ENCODE measurements around the gene PRR23B.
"Not testable (repeated sequence)": the region's sequence is repeated elsewhere in the genome, so short reads cannot be mapped to it uniquely, and the experiment has no call there.

PRR23B gene

DNA sequence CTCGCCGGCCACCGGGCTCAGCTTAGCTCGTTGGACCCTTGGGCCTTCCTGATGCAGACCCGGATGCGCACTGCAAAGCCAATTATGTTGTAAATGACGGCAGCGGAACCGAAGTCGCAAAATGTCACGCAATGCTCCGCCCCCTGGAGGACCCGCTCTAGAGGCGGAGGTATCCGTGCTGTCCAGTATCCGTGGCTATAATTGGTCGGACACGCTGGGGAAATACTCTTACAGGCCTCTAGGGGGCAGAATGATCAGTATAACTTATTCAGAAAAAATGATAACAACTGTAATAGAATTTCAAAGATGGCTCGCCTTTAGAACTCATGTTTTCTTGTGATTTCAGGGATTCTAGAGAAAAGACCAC is at the start of gene PRR23B:
TSS of gene PRR23B (minus strand) at position 59 of the 367 bp plus-strand sequence. CDS start 265 bp downstream, outside the sequence.
- no peak for ATAC-seq

DNA sequence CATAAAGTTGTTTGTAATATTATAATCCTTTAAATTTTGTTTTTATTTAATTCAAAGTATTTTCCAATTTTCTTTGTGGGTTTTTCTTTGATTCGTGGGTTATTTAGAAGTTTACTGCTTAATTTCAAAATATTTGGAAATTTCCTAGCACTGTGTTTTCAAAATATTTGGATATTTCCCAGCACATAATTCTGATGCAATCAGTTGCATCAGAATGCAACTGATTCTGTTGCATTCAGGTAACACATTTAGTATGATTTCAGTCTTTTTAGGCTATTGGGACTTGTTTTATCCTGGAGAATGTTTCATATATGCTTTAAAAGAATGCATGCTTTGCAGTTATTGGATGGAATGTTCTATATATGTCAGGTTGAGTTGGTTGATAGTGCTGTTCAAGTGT is 42.2 kb upstream of the PRR23B start:
- ATAC-seq = no peak

DNA sequence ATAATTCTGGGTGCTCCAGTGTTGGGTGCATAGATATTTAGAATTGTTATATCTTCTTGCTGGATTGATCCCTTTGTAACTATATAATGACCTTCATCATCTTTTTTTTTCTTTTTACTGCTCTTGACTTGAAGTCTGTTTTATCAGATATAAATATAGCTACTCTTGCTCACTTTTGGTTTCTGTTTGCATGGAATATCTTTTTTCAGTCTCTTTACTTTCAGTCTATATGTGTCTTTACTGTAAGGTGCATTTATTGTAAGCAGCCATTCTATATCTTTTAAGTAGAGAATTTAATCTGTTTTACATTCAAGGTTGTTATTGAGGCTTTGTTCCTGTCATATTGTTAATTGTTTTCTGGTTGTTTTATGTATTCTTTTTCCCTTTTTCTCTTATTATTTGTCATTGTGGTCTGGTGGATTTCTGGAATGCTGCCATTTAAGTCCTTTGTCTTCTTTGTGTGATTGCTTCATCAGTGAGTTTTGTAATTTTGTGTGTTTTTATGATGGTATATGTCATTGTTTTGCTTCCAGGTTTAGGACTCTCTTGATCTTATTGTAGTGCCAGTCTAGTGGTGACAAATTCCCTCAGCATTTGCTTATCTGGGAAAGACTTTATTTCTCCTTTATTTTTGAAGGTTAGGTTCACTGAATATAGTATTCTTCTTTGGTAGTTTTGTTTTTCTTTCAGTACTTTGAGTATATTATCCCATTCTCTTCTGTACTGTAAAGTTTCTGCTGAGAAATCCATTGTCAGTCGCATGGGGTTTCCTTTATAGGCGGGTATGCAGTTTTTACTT is 32.3 kb upstream of the PRR23B start:
- ATAC-seq = no peak

DNA sequence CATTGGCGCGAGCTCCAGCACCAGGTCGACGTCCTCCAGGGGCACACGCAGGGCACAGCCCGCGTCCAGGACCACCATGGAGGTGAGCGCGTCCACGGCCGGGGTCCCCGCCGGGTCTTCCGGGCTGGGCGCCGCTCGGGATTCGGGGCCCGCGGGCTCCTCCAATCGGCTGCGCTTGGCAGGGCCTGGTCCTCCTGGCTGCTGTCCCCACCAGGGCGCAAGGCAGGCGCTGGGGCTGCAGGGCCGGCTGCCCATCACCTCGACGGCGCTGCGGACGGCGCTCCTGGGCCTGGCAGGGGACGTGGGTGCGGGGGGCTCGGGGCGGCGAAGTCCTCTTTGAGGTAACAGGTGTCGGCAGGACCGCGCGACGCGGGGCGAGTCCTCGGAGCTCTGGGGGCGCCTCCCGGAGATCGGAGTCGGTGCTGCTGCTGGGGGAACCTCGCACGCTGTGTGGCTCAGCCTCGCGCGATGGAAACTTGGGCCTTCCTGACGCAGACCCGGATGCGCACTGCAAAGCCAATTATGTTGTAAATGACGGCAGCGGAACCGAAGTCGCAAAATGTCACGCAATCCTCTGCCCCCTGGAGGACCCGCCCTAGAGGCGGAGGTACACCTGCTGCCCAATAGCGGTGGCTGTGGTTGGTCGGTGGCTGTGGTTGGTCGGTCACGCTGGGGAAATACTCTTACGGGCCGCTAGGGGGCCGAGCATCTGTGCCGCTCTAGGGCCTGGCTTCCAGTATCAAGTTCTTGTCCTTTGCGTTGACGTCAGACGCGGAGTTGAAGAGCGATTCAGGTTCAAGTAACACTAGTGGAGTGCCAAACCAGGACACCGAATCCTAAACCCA is 23.9 kb upstream of the PRR23B start, which contains the start of gene PRR23C:
TSS of gene PRR23C (minus strand) at position 527 of the 845 bp plus-strand sequence. CDS start at position 255, 272 bp downstream.
- no peak for ATAC-seq

DNA sequence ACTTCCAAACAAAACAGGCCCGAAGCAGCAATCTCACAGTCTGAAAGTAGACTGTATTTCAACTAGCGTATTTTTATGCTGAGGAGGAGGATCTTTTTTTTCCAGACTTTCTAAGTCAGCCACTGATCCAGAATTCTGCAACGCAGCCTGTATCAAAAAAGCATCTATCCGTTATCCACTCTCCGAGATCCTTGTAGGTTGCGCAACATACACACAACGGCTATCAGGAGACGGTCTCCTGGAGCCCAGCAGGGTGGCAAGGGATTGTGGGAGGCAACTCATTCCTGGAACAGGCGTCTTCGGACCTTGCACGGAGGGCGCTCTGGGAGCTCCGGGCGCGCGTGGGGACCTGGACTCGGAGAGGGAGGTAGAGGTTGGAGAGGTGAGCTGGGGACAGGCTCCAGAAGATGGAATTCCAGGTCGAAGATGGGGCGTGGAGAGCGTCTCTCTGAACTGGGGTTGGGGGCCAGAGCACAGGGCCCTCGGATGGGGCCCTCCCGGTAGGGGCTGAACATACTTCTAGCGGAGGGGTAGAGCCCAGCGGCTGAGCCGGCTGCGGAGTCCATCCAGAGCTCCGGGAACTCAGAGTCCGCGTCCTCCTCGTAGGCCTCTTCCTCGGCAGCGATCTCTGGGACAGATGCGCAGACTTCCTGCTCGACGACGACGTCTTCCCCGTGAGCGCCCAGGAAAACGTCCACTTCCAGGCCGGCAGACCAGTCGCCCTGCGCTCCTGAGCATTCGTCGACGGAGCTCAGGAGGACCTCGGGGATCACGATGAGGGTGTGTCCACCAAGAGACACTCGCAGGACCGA is 23.0 kb upstream of the PRR23B start:
- ATAC-seq = no peak

DNA sequence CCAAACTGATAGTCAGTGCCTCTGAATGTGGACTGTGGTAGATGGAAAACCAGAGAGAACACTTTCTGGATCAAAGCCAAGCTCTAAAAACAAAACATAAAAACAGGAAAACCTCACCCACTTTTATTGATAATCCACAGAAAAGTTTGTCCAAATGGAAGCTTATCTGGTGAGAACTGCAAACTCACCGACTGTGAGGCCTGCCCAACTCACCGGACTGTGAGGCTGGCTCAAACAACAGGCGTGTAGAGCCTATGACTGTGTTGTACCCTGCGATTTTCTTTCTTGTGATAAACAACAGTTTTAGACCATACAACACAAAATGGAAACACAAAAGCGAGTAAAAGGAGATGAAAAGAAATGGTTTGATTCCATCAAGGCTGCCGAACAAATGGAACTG is 16.8 kb upstream of the PRR23B start:
- ATAC-seq = no peak

DNA sequence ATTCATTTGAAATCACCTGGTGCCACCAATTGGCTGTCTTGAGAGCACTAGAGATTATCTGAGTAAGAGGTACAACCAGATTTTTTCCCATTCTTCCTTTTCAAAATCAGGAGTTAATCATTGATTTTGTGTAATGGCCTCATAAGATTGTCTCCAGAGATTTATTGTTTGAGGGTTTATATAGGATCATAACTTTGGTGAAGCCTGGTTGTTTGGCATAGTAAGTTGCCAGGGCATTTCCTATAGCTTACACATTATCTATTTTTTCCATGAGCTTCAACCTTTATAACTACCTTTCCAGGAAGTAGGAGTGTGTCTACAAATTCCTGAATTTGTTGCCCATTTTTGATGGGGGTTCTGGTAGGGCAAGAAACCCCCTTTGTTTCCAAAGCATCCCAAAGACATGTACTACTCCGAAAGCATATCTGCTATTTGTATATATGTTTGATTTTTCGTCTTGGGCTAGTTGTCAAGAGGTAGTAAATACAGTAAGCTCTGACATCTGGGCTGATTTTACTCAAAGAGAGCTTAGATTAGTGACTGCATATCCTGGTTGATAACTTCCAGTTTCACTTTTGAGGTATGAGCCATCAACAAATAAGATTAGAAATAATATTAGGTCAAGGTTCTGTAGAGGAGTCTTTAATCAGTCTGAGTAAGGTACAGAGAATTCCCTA is 11.7 kb upstream of the PRR23B start:
- no peak for ATAC-seq

DNA sequence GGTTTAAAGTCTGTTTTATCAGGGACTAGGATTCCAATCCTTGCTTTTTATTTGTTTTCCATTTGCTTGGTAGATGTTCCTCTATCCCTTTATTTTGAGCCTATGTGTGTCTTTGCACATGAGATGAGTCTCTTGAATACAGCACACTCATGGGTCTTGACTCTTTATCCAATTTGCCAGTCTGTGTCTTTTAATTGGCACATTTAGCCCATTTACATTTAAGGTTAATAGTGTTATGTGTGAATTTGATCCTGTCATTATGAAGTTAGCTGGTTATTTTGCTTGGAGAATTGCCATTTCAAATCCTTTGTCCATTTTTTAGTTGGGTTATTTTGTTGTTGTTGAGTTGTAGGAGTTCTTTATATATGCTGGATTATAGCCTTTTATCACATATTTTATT is 9.8 kb upstream of the PRR23B start:
- ATAC-seq = not testable (repeated sequence)

DNA sequence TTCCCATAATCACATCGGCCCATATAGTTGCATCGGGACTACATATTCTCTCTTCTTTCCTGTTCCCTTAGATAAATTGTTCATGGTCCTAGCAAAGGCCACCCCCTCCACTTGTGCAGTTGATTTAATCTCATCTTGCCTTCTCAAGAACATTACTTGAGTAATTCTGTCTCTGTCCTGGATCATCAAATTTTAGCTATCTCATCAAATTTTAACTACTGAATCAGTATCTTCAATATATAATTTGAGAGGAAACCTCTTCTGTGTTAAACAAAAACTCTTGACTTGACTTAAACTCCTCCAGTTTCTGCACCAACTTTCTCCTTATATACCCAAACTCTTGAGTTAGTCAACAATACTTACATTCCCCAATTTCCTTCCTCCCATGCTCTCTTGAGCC is 4.2 kb upstream of the PRR23B start:
- ATAC-seq = no peak

DNA sequence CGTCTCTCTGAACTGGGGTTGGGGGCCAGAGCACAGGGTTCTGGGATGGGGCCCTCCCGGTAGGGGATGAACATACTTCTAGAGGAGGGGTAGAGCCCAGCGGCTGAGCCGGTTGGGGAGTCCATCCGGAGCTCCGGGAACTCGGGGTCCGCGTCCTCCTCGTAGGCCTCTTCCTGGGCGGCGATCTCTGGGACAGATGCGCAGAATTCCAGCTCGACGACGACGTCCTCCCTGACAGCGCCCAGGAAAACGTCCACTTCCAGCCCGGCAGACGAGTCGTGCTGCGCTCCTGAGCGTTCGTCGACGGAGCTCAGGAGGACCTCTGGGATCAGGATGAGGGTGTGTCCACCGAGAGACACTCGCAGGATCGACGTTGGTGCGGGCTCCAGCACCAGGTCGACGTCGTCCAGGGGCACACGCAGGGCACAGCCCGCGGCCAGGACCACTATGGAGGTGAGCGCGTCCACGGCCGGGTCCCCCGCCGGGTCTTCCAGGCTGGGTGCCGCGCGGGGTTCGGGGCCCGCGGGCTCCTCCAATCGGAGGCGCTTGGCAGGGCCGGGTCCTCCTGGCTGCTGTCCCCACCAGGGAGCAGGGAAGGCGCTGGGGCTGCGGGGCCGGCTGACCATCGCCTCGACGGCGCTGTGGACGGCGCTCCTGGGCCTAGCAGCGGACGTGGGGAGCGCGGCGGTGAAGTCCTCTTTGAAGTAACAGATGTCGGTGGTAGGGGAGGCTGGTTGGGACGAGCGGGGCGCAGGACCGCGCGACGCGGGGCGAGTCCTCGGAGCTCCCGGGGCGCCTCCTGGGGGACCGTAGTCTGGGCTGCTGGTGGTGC is 474 bp downstream of the PRR23B start:
- no peak for ATAC-seq

DNA sequence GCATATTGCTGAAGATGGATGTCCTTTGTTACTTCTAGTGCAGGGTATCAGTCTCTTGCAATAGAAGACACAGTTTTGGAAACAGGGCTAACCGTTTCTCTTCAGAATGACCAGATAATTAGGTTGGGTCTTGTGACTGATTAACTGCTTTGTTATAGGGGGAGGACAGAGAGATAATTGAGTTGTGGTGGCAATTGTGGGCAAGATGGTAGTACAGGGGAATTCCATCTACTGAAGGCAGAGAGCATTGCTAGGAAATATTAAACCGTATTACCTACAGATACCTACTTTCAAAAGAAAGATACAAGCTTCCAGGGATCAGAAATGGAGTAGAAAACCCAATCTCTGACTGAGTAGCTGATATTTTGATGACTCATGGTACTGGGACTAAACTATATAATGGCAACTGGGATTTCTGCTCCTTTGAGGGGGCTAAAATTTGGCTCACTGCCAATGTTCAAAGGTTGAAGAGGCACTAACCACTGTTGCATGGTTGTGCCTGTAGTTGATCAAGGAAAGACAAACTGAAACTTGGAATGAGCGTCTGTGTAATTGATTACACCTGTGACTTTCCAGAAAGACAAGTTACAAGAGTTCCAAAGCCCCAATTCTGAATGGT is 4.2 kb downstream of the PRR23B start:
- no peak for ATAC-seq

DNA sequence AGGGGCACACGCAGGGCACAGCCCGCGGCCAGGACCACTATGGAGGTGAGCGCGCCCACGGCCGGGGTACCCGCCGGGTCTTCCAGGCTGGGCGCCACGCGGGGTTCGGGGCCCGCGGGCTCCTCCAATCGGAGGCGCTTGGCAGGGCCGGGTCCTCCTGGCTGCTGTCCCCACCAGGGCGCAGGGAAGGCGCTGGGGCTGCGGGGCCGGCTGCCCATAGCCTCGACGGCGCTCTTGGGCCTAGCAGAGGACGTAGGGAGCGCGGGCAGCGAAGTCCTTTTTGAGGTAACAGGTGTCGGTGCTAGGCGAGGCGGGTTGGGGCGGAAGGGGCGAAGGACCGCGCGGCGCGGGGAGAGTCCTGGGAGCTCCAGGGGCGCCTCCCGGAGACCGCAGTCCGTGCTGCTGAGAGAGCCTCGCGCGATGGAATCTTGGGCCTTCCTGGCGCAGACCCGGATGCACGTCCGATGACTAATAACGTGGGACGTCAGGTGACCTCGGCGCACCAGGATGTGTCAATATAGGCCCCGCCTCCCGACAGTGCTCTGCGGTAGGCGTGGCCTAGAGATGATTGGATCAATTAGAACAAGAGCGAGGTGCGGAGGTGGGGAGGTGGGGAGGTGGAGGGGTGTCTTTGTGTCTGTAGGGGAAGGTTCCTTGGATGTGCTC is 14.5 kb downstream of the PRR23B start, which contains the start of gene PRR23A:
TSS of gene PRR23A (minus strand) at position 218 of the 666 bp plus-strand sequence. CDS start at position 218, 0 bp downstream.
- ATAC-seq = no peak

DNA sequence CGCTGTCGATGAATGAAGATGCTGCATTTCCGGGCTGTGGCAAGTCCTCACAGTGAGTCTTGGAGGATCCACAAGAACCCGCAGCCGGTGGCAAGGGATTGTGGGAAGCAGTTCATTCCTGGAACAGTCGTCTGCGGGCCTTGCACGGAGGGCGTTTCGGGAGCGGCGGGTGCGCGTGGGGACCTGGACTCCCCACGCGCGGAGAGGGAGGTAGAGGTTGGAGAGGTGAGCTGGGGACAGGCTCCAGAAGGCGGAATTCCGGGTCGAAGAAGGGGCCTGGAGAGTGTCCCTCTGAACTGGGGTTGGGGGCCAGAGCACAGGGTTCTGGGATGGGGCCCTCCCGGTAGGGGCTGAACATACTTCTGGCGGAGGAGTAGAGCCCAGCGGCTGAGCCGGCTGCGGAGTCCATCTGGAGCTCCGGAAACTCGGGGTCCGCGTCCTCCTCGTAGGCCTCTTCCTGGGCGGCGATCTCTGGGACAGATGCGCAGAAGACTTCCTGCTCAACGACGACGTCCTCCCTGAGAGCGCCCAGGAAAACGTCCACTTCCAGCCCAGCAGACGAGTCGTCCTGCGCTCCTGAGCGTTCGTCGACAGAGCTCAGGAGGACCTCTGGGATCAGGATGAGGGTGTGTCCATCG is 15.3 kb downstream of the PRR23B start:
- no peak for ATAC-seq

DNA sequence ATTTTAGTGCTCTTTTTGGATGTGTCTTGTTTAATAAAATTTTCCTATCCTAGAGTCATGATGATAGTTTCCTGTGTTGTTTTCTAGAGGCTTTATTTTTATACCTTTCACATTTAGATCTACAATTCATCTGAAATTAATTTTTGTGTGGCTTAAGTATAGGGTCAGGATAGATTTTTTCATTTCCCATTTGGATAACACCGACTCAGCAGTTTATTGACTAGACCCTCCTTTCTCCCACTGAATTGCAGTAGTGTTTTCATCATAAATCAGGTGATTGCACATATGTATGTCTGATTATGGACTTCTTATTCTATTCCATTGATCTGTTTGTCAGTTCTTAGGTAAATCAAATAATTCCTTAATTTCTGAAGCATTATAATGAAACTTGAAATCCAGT is 25.0 kb downstream of the PRR23B start:
- ATAC-seq = no peak

DNA sequence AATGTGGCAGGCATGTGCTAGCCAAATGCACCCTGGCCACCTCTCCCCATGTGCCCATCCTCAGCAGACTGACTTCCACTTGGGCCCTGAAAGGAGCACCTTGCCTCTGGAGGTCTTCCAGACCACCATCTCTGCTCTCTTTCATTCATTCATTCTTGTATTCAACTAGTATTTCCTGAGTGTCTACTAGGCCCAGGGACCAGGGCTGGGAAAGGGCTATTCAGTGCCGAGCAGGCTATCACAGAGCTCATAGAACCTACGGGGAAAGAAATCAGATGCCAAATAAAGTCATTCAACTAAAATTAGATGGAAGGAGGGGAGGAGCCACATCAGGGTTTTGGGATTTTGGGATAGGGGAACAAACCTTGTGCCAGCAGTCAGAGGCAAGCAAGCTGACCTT is 33.5 kb downstream of the PRR23B start:
- no peak for ATAC-seq

DNA sequence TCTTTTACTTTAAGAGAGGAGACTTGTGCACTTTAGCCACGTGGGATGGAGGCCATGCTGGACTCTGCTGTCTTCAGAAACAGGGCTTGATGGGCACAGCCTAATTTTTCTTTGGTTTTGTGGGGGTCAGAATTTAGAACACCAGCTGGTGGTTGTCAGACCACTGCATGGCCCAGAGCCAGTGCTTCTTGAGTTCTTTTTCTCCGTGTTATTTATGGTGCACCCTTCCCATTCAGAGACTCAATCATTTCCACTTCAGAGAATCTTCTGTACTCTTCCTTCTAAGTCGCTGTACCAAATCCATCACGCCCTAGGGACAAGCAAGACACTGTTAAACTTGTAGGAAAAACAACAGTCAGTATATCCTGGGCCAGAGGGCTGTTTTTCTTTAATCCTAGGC is 34.8 kb downstream of the PRR23B start:
- ATAC-seq = no peak

DNA sequence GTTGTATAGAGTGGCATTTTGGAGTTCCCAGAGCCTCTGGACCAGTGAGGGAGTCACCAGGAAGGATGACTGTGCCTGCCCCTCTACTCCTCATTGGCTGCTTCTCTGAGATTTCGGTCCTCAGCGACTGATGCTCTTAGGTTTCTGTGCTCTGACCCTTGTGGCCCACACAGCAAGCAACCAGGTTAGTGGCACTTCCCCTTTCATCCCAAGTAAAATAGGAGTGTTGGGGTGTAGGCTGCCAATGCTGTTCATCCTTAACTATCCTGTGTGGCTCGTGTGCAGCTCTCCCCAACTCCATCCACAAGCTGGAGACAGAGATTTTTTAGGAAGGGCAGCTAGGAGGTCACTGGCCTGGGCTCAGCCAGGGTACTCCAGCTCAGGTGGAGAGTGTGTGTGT is 35.9 kb downstream of the PRR23B start:
- no peak for ATAC-seq

DNA sequence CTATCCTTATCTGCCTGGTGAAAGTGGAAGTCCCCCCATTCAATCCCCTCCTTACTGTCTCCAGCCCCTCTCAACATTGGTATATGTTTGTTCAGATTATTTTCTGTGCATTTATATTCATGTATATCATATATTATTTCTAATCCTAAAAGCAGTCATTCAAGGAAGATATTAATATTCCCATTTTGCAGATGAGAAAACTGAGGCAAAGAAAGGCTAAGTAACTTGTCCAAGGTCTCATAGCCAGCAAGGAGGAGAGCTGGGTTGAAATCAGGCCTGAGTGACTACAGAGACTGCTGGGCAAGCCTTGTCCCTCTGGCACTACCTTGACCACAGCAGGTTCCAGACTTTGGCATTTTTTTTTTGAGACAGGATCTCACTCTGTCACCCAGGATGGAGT is 44.7 kb downstream of the PRR23B start:
- ATAC-seq = no peak

DNA sequence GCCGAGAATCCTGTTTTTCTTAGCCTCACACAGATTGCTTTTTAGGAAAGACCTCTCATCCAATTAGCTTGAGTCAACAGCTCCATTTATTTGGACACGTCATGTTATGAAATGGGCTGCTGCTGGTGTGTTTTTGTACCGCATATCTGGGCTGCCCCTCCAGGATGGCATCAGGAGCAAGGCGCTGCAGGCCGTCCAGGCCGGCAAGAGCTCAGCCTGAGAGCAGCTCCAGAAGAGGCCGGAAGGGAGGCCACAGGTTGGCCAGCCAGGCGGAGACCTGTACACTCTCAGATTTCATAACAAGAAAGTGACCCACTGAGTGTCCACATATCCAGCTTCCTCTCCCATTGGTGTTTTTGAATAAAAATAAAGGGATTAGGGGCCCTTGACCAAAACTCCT is 45.4 kb downstream of the PRR23B start:
- ATAC-seq = no peak

DNA sequence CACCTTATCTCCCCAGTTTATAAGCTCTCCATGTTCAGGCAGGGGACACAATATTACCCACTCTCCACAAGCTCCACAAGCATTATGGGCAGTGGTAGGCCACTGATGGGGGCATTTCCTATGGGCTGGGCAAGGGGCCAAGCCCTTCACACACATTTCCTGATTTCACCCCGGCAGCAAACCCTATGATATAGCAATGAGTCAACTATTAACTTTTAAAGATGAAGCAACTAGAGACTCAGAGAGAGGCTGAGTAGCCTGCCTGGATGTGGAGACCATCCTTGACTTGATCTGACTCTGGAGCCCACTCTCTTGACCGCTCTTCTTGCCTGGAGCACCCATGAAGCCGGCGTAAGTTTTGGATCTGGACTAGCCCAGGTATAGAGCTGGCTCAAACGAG is 46.3 kb downstream of the PRR23B start:
- no peak for ATAC-seq

Data from activated CD4-positive, CD25-positive, alpha-beta regulatory T cell treated with anti-CD3 and anti-CD28 coated beads, Interleukin-2, amount 50 U/mL, for 24 hours (primary cell).